Activated naive CD8-positive, alpha-beta T cell treated with anti-CD3 and anti-CD28 coated beads, Interleukin-2, amount 10 ng/mL, durations not matched to agents 7 days and 5 days (primary cell): Measurements from ENCODE around the gene RUNX3. TPM values are rescaled to one million over a fixed set of nuclear protein-coding genes. Genes with fewer than 3 reads are reported as not detected.

ENCODE experiments used
- ATAC-seq: fragments of 150-1000 bp; cut with Tn5 transposase; one replicate; pipeline ENCODE4 v1.10.0; 2021; ENCODE audit warnings: low read depth, moderate library complexity
- POLR2A ChIA-PET: fragments of 350-600 bp; sonication (Branson Sonifier 250); formaldehyde crosslinking; loops from one replicate; lab custom pipeline; 2021; ENCODE audit warnings: antibody characterized with exemption; lab: Charles Lee
- DNase-seq: peaks from one replicate; pipeline ENCODE4 v3.0.0; 2021
- H3K27ac Mint-ChIP-seq: one replicate; pipeline ENCODE4 v1.8.0; 2022; ENCODE audit warnings: mild to moderate bottlenecking, mixed read lengths
- H3K27me3 Mint-ChIP-seq: one replicate; pipeline ENCODE4 v1.8.0; 2022; ENCODE audit warnings: mild to moderate bottlenecking, moderate library complexity, mixed read lengths
- H3K36me3 Mint-ChIP-seq: one replicate; pipeline ENCODE4 v1.8.0; 2021; ENCODE audit warnings: mild to moderate bottlenecking, mixed read lengths
- H3K4me1 Mint-ChIP-seq: one replicate; pipeline ENCODE4 v1.8.0; 2021; ENCODE audit warnings: mixed read lengths
- H3K4me3 Mint-ChIP-seq: one replicate; pipeline ENCODE4 v1.8.0; 2022; ENCODE audit warnings: mild to moderate bottlenecking, moderate library complexity, mixed read lengths
- H3K9me3 Mint-ChIP-seq: one replicate; pipeline ENCODE4 v1.8.0; 2021; ENCODE audit warnings: mixed read lengths
- total RNA-seq, 2 experiments: library from RNA; stranded (reverse); gene quantifications; one replicate each; pipeline ENCODE4 v1.2.3, GENCODE V29; 2021

RUNX3 gene
- total RNA-seq, 2 experiments from 2014 or later, result 172 TPM

- no peak for ATAC-seq
- peaks cover 61% of the 10 kb centered on the region for H3K4me1 Mint-ChIP-seq
- no peaks in the 10 kb centered on the region for H3K27me3 Mint-ChIP-seq
- peak overlapping the region; percentile 97 for H3K27ac Mint-ChIP-seq
- peak overlapping the region; percentile 87 for H3K4me3 Mint-ChIP-seq
- POLR2A ChIA-PET, result interaction anchor here (0.9 to 9.9 kb wide), 8 partner anchors 10 to 79 kb away, joined by 3 to 266 read pairs (median 76); partner anchors contain the start of gene RUNX3
- H3K36me3 Mint-ChIP-seq, result peaks cover 71% of the 10 kb centered on the region
- no peaks in the 10 kb centered on the region for H3K9me3 Mint-ChIP-seq
- DNase-seq, result no peak
Observed at GRCh38 chr1:24961334-24961733, 31.3 kb upstream of the RUNX3 start.

- Mint-ChIP-seq H3K4me1 (peaks cover 62% of the 10 kb centered on the region), H3K27ac (peak overlapping the region; percentile 97), H3K36me3 (peaks cover 73% of the 10 kb centered on the region), H3K9me3 (no peaks in the 10 kb centered on the region), H3K27me3 (no peaks in the 10 kb centered on the region), H3K4me3 (peak overlapping the region; percentile 87)
- POLR2A ChIA-PET, result interaction anchor here (0.8 to 9.9 kb wide), 12 partner anchors 9 to 287 kb away, joined by 3 to 266 read pairs (median 6); partner anchors contain the start of genes RSRP1 and RUNX3
- DNase-seq (no peak), ATAC-seq (no peak)
Observed at GRCh38 chr1:24960071-24960801, 30.2 kb upstream of the RUNX3 start.

DNA sequence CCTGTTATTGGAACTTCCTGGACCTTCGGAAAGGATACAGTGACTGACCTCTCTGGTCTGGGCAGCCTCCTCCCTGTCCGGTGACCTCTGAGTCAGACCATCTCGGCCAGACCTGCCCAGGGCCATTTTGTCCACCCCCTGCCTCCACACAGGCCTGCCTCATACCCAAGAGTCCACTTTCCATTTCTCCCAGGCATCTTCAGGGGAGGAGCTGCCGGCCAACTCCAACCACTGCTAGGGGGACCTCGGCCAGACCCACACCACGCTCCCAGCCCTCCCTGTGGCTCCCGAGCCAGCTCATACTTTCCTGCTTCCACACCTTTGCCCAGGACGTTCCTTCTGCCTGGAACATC is 29.5 kb upstream of the RUNX3 start:
- H3K27ac Mint-ChIP-seq, result peak overlapping the region; percentile 97
- no peaks in the 10 kb centered on the region for H3K27me3 Mint-ChIP-seq
- peaks cover 64% of the 10 kb centered on the region for H3K4me1 Mint-ChIP-seq
- no peaks in the 10 kb centered on the region for H3K9me3 Mint-ChIP-seq
- H3K36me3 Mint-ChIP-seq, result peaks cover 76% of the 10 kb centered on the region
- peak overlapping the region; percentile 87 for H3K4me3 Mint-ChIP-seq
- ATAC-seq, result no peak
- DNase-seq, result no peak
- POLR2A ChIA-PET, result interaction anchor here (1.1 to 9.9 kb wide), 11 partner anchors 8 to 288 kb away, joined by 3 to 266 read pairs (median 7); partner anchors contain the start of genes RSRP1 and RUNX3

DNA sequence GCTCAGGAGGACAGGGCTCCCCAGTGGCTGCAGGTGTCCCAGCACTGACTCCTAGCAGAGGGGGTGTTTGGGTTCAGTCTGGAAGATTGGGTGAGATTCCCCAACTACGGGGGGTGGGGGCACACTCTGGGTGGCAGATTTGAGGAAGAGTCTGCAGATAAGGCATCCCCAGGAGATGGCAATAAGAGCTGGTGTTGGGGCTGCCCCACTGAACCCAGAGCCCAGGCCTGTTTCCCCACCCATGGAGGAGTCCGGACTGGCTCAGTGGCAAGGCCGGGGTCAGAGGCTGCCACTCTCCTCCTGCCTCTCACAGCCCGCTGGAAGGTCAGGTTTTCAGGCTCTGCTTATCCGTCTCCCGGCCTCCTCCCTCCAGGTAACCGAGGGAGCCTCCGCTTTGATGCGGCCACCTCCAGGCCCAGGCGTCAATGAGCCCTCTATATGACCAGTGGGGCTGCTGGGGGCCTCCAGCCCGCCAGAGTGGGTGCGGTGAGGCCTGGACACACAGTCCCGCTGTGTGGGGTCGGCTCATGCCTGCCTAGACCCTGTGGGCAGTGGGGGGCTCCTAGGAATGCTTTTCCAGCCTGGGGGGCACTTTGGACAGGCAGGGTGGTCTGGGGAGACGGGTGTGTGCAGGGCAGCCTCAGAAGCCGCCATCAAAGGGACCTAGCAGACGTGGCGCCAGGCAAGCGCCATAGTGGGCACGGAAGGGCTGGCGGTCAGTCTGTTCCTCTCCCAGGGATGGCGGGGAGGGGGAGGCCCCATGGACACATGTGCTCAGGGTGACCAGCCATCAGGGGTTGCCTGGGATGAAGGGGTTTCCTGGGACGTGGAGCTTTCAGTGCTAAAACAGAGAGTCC is 28.9 kb upstream of the RUNX3 start:
- H3K36me3 Mint-ChIP-seq, result peaks cover 78% of the 10 kb centered on the region
- POLR2A ChIA-PET, result interaction anchor here (0.7 to 9.9 kb wide), 12 partner anchors 7 to 288 kb away, joined by 3 to 266 read pairs (median 4); partner anchors contain the start of gene RSRP1
- H3K27ac Mint-ChIP-seq, result peak overlapping the region; percentile 97
- no peaks in the 10 kb centered on the region for H3K27me3 Mint-ChIP-seq
- peaks cover 69% of the 10 kb centered on the region for H3K4me1 Mint-ChIP-seq
- no peak for ATAC-seq
- H3K4me3 Mint-ChIP-seq, result peak overlapping the region; percentile 87
- no peaks in the 10 kb centered on the region for H3K9me3 Mint-ChIP-seq
- no peak for DNase-seq

GRCh38 chr1:24957808-24958752 is 28.0 kb upstream of the RUNX3 start:
- DNase-seq, result no peak
- POLR2A ChIA-PET, result interaction anchor here (0.7 to 9.9 kb wide), 11 partner anchors 16 to 141 kb away, joined by 3 to 266 read pairs (median 4); no protein-coding TSS in a partner anchor
- peaks cover 73% of the 10 kb centered on the region for H3K36me3 Mint-ChIP-seq

GRCh38 chr1:24957016-24957807 is 27.1 kb upstream of the RUNX3 start:
- H3K9me3 Mint-ChIP-seq, result no peaks in the 10 kb centered on the region
- POLR2A ChIA-PET, result interaction anchor here (0.7 to 6.5 kb wide), 10 partner anchors 7 to 143 kb away, joined by 3 to 83 read pairs (median 3); partner anchors contain the start of gene RUNX3
- H3K4me3 Mint-ChIP-seq, result peak overlapping the region; percentile 87
- H3K4me1 Mint-ChIP-seq, result peaks cover 80% of the 10 kb centered on the region
- DNase-seq, result no peak
- peaks cover 69% of the 10 kb centered on the region for H3K36me3 Mint-ChIP-seq
- peak; percentile 1 for ATAC-seq
- peak overlapping the region; percentile 84 for H3K27ac Mint-ChIP-seq
- no peaks in the 10 kb centered on the region for H3K27me3 Mint-ChIP-seq

More at GRCh38 chr1:24957808-24958752, 28.0 kb upstream of the RUNX3 start:
- no peaks in the 10 kb centered on the region for H3K9me3 Mint-ChIP-seq
- peak overlapping the region; percentile 84 for H3K27ac Mint-ChIP-seq
- H3K4me1 Mint-ChIP-seq, result peaks cover 74% of the 10 kb centered on the region
- no peaks in the 10 kb centered on the region for H3K27me3 Mint-ChIP-seq
- H3K4me3 Mint-ChIP-seq, result peak overlapping the region; percentile 87
- no peak for ATAC-seq

DNA sequence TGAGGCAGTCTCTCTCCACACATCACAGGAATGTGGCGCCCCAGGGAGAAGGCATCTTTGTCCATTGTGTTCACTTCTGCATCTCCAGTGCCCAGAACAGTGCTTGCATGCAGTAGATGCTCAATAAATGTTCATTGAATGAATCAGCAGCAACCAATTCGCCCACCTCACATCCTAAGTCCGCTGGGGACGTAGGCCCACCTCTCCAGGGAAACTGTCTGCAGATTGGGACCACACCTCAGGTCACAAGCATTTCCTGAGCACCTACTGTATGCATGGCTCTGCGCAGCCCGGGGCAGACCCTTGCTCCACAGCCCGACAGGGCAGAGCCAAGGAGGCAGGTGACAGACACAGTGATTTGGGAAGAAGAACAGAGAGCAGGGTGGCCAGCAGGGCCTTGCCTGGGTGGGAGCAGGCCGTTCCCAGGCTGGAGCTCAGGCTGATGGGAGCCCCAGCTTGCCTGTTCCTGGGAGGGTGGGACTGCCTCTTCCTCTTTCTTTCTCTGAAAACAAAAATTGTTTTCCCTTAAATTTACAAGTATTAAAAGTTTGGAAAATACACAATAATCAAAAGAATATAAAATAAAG is 25.8 kb upstream of the RUNX3 start:
- H3K36me3 Mint-ChIP-seq, result peaks cover 64% of the 10 kb centered on the region
- H3K4me1 Mint-ChIP-seq, result peaks cover 84% of the 10 kb centered on the region
- peak overlapping the region; percentile 87 for H3K4me3 Mint-ChIP-seq
- POLR2A ChIA-PET, result interaction anchor here (0.8 to 6.5 kb wide), 7 partner anchors 8 to 80 kb away, joined by 3 to 83 read pairs (median 3); partner anchors contain the start of gene RUNX3
- DNase-seq, result no peak
- ATAC-seq, result no peak
- no peaks in the 10 kb centered on the region for H3K9me3 Mint-ChIP-seq
- H3K27ac Mint-ChIP-seq, result peak overlapping the region; percentile 96
- H3K27me3 Mint-ChIP-seq, result no peaks in the 10 kb centered on the region

DNA sequence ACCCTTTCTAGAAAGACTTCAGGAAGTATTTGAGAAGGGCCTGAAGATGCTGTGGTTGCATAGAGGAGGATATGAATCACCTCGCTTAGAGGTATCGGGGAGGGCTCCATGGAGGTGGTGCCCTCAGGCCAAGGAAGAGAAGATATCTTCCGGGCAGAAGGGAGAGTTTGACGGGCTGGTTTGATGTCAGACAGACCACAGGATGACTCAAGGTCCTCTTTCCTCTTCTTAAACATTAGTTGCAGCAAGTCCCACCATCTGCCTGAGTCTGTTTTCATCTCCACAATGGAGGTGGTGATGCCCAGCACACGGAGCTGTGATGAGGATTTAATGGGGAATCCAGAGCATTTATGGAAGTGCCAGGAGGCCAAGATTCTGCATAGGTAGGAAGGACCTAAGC is 25.1 kb upstream of the RUNX3 start:
- peaks cover 61% of the 10 kb centered on the region for H3K36me3 Mint-ChIP-seq
- H3K4me3 Mint-ChIP-seq, result peak overlapping the region; percentile 87
- DNase-seq, result no peak
- H3K27me3 Mint-ChIP-seq, result no peaks in the 10 kb centered on the region
- peak overlapping the region; percentile 96 for H3K27ac Mint-ChIP-seq
- H3K9me3 Mint-ChIP-seq, result no peaks in the 10 kb centered on the region
- H3K4me1 Mint-ChIP-seq, result peaks cover 84% of the 10 kb centered on the region
- ATAC-seq, result peak; percentile 82
- POLR2A ChIA-PET, result interaction anchor here (0.6 to 6.5 kb wide), 8 partner anchors 9 to 81 kb away, joined by 3 to 83 read pairs (median 6); partner anchors contain the start of gene RUNX3

DNA sequence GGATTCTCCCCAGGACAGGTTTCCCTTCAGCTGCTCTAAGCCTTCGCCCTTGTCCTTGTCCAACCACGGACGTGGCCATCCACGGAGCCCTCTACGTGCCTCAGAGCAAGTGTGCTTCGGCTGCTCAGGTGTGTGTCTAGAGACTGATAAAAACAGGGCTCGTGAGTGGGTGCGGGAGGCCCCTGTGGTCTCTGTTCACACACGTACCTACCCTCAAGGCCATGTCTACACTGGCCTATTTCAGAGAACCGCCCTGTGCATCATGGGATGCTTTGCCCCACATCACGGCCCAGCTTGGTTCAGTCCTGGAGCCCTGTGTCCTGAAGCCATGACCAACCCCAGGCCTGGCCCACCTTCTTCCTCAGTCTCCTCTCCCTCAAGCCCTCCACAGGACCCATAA is 24.6 kb upstream of the RUNX3 start:
- no peak for DNase-seq
- H3K36me3 Mint-ChIP-seq, result peaks cover 60% of the 10 kb centered on the region
- peak overlapping the region; percentile 96 for H3K27ac Mint-ChIP-seq
- no peaks in the 10 kb centered on the region for H3K9me3 Mint-ChIP-seq
- H3K4me3 Mint-ChIP-seq, result peak overlapping the region; percentile 87
- H3K4me1 Mint-ChIP-seq, result peaks cover 83% of the 10 kb centered on the region
- no peaks in the 10 kb centered on the region for H3K27me3 Mint-ChIP-seq
- POLR2A ChIA-PET, result interaction anchor here (1.0 to 6.5 kb wide), 7 partner anchors 10 to 82 kb away, joined by 3 to 83 read pairs (median 6); partner anchors contain the start of gene RUNX3
- ATAC-seq, result peak; percentile 12

- no peak for DNase-seq
- Mint-ChIP-seq H3K4me1 (peaks cover 86% of the 10 kb centered on the region), H3K27me3 (no peaks in the 10 kb centered on the region), H3K9me3 (no peaks in the 10 kb centered on the region), H3K4me3 (peak overlapping the region; percentile 87), H3K27ac (peak overlapping the region; percentile 96), H3K36me3 (peaks cover 56% of the 10 kb centered on the region)
- ATAC-seq, result no peak
- POLR2A ChIA-PET, result interaction anchor here (0.8 to 6.5 kb wide), 9 partner anchors 10 to 82 kb away, joined by 3 to 83 read pairs (median 6); partner anchors contain the start of gene RUNX3
Observed at GRCh38 chr1:24954022-24954421, 23.9 kb upstream of the RUNX3 start.

DNA sequence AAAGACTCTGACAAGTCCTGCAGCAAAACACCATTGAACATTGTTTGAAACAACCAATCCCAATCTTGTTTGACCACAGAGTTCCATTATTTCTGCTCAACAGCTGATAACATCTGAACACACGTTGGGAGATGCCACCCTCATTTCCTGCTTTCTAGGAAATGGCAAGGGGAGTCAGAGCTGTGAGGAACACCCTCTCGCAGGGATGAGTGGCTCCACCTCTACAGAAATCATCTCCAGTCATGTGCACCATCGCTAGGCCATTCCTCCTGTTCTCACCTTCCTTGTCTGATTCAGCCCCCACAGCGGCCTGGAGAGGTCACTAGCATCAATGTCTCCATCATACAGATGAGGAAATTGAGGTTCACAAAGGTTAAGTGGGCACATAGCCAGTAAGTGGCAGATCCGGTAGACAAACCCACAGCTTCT is 22.4 kb upstream of the RUNX3 start:
- H3K27ac Mint-ChIP-seq, result peak overlapping the region; percentile 83
- DNase-seq (no peak), ATAC-seq (peak; percentile 18)

More for the DNA sequence above, 22.4 kb upstream of the RUNX3 start:
- Mint-ChIP-seq H3K4me3 (peak overlapping the region; percentile 74), H3K27me3 (no peaks in the 10 kb centered on the region), H3K4me1 (peaks cover 81% of the 10 kb centered on the region), H3K36me3 (peaks cover 50% of the 10 kb centered on the region), H3K9me3 (no peaks in the 10 kb centered on the region)
- POLR2A ChIA-PET, result interaction anchor here (0.6 to 6.5 kb wide), 14 partner anchors 8 to 499 kb away, joined by 3 to 83 read pairs (median 5); partner anchors contain the start of gene RUNX3
